GM19395 (cell line): ENCODE measurements around the gene OTOP1.
"Not testable (repeated sequence)": the region's sequence is repeated elsewhere in the genome, so short reads cannot be mapped to it uniquely, and the experiment has no call there.

Experiments used
- ATAC-seq: cut with Tn5 transposase; IDR thresholded peaks from one replicate; pipeline ENCODE4 v1.9.1; 2021; ENCODE audit warnings: mild to moderate bottlenecking, moderate library complexity; ENCODE audit not compliant: unreplicated experiment

OTOP1 gene, protein sequence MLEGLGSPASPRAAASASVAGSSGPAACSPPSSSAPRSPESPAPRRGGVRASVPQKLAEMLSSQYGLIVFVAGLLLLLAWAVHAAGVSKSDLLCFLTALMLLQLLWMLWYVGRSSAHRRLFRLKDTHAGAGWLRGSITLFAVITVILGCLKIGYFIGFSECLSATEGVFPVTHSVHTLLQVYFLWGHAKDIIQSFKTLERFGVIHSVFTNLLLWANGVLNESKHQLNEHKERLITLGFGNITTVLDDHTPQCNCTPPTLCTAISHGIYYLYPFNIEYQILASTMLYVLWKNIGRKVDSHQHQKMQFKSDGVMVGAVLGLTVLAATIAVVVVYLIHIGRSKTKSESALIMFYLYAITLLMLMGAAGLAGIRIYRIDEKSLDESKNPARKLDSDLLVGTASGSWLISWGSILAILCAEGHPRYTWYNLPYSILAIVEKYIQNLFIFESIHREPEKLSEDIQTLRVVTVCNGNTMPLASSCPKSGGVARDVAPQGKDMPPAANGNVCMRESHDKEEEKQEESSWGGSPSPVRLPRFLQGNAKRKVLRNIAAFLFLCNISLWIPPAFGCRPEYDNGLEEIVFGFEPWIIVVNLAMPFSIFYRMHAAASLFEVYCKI

DNA sequence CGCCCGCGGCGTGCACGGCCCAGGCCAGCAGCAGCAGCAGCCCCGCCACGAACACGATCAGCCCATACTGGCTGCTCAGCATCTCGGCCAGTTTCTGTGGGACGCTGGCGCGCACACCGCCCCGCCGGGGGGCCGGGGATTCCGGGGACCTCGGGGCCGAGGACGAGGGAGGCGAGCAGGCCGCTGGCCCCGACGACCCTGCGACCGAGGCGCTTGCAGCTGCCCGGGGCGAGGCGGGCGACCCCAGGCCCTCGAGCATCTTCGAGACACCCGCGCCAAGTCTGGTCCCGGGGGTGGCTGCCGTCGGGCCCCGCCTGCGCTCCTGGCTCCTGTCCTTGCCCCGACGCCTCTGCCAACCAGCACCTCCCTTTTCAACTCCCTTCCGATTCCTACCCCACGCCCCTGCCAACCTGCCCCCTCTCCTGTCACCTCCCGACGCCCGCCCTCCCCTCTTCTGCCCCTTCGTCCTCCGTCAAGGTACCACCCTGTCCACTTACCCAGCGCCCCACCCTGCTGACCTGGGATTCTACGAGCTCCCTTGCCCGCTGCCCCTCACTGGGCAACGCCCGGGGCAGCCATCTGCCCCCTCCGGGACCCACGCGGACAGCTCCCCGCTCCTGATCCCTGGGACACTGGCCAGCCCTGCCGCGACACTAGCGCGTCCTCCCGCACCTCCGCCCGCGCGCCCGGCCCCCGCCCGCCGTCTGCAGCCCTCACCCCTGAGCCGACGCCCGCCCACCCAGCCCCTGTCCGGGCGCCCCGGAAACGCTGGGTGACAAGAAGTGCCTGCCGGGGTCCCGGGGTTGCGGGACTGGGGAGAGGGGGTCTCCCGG lies at the start of gene OTOP1:
Gene OTOP1 (minus strand): TSS at position 324 of the 833 bp plus-strand sequence. CDS start 65 bp downstream, at position 259.
- no peak for ATAC-seq

DNA sequence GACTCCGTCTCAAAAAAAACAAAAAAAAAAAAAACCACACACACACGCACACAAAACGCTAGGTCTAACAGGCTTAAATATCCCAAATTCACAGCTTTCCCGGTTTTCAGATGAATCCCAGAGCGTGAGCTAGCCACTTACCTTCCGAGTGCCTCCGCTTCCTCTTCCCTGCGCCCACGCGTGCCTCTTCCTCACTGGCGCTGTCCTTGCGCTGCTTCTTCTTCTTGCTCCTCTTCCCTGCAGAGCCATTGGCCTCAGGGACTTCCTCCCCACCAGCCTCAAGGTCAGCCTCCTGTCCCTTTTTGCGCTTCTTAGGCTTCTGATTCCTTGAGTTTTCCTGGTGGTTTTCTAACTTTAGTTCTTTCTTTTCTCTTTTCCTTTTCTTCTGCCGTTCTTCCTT lies 47.5 kb upstream of the OTOP1 start:
- ATAC-seq, result no peak

DNA sequence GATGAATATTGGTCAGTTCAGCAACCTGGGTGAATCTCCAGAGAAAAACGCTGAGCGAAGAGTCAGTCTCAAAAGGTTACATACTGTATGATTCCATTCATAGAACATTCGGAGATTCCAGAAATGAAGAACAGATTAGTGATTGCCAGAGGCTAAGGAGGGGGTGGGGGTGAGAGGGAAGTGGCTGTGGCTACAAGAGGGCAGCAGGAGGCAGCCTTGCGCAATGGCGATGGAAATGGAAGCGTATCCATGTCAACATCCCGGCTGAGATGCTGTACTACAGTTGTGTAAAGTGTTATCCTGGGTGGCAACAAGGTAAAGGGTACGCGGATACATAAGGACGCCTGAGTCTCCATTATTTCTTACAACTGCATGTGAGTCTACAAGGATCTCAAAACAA lies 45.2 kb upstream of the OTOP1 start:
- ATAC-seq, result no peak

DNA sequence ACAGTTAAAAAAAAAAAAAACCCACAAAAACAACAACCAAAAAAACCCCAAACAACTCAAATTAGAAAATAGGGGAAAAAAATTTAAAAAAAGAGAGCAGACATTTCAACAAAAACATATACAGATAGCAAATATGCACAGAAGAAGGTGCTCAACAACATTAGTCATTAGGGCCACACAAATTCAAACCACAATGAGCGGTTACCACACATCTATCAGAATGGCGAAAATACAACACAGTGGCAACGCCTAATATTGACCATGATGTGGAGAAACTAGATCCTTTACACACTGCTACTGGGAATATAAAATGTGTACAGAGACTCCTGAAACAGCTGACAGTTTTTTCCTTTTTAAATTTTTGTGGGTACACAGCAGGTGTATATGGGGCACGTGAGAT lies 43.8 kb upstream of the OTOP1 start:
- ATAC-seq, result no peak

DNA sequence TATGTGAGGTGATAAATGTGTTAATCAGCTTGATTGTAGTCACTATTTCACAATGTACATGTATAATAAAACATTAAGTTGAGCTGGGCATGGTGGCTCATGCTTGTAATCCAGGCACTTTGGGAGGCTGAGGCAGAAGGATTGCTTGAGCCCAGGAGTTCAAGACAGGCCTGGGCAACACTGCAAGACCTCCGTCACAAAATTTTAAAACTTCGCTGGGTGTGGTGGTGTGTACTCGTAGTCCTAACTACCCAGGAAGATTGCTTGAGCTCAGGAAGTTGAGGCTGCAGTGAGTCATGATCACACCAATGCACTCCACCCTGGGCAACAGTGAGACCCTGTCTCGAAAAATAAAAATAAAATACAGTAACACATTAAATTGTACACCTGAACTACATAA lies 43.1 kb upstream of the OTOP1 start:
- no peak for ATAC-seq

DNA sequence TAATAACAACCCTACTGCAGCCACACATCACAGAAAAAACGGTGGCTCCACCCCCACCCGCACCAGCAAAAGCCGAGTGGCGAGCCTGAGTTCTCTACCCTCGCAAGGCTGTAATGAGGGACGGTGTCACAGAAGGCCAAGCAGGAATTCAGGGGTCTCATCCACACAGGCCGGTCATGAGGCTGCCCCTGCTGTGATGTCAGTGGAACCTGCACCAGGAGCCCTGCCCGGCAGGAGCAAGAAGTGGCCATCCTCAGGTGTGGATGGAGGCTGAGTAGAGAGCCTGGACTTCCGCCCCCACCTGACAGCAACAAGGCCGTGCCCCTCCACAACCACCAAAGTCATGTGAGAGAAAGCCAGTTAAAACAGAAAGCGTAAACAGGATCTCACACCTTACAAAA lies 42.6 kb upstream of the OTOP1 start:
- no peak for ATAC-seq

DNA sequence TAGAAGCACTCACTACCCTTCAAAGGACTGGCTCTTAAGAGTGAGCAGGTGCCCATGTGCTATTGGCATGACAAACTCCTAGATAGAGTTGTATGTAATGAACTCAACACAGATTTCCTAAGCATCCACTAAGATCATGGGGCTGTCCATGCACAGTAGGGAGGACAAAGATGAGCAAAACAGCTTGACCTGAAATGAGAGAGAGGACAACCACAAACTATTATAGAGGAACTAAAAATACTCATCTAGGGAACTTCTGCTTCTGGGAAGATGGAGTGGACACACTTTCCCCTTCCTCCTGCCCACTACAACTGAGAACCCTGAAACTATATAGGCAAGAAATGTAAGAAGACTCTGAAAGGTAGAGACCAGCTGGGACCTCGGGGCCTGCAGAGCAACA lies 42.0 kb upstream of the OTOP1 start:
- no peak for ATAC-seq

DNA sequence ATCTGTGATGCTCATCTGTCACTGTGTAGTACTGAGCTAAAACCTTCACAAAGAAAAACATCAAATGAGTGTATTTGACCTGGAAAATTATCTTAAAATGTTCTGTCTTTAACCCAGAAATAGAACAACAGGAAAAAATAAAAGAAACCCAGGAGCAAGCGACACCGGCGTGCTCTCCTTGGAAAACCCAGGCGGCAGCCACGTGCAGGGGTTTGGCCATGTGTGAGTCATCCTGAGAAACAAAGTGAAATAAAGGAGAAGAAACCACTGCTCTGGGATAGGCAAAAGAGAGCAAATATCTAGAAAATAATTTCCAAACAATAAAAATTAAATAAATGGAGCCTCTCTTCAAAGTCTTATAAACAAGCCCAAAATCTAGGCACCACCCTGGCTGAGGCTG lies 41.3 kb upstream of the OTOP1 start:
- no peak for ATAC-seq

DNA sequence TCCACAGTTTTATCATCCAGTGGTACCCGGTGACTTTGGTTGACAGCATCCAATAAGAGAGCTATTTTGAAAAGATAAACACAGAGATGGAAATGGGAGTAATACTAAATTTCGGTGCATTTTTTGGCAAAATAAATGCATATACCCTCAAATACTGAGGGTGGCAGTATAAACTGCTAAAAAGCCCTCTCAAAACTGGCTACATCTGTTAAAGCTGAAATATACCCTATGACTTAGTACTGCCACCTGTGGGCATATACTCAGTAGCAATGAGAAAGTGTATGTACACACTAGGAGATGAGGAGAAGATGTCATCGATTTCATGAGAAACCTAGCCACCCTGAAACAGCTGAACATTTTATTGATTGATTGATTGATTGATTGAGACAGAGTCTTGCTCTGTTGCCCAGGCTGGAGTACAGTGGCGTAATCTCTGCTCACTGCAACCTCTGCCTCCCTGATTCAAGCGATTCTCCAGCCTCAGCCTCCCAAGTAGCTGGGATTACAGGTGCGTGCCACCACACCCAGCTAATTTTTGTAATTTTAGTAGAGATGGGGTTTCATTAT lies 33.5 kb upstream of the OTOP1 start:
- ATAC-seq, result peak; percentile 67

DNA sequence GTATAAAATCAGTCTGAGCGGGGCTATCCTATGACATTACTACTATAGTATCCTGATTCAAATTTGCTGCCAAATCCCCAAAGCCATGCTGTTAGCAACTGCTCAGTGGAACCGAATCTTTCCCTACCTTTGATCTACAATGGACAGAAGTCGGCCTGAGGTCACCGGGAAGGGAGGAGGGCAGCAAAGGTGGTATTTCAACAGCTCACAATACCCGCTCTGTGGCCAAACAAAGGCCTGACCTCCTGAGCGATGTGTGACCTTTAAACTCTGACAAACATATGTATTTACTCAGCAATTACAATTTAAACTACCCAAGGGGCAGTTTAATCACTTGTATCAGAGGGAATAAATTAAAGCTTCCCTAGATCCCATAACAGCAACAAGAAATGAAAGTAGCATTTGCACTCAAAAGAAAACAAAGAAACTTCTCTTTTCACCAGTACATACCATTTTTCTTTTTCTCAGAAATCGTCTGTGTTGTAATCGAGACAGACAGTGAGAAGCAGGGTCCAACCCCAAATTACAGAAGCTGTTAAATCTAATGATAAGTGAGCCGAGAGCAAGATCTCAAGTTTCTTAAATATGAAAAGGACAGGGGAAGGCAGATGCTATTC lies 32.9 kb upstream of the OTOP1 start:
- no peak for ATAC-seq

DNA sequence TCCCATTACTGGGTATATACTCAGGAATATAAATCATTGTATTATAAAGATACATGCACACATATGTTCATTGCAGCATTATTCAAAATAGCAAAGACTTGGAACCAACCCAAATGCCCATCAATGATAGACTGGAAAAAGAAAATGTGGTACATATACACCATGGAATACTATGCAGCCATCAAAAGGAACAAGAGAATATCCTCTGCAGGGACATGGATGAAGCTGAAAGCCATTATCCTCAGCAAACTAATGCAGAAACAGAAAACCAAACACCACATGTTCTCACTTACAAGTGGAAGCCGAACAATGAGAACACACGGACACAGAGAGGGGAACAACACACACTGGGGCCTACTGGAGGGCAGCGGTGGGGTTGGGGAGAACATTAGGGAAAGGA lies 31.0 kb upstream of the OTOP1 start:
- ATAC-seq, result not testable (repeated sequence)

DNA sequence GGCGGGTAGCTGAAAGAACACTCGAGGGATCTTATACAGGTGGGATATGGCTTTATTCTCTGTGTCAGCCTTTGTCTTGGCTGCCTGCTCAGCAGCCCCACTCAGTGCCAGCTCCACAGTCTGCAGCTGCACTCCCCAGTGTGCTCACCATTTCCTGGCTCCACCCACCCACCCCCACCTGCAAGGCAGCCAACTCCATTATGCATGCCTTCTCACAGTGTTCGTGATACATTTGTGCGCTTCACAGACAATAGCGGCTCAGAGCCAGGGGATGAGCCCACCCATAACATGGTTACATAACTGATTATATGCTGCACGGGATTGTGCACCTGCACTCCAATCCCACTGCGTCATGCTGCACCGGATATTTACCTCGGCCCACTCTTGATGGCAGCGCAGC lies 30.1 kb upstream of the OTOP1 start:
- no peak for ATAC-seq

DNA sequence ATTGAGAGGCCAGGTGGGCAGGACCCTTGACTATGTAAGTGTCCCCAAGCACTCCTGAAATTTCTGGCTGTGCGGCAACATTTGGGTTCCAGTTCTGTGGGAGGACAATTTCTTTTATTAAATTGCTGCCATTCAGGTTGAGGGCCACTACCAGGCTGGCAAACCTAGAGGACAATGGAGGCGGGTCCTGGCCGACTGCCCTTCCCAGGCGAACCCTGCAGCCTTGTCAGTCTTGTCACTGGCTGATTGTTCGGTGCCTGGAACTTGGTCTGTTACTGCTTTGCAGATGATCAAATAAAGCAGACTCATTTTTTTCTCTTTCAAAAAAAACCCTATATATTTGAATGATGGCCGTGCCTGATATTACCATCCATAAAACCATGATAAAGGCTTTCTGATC lies 27.9 kb upstream of the OTOP1 start:
- no peak for ATAC-seq

DNA sequence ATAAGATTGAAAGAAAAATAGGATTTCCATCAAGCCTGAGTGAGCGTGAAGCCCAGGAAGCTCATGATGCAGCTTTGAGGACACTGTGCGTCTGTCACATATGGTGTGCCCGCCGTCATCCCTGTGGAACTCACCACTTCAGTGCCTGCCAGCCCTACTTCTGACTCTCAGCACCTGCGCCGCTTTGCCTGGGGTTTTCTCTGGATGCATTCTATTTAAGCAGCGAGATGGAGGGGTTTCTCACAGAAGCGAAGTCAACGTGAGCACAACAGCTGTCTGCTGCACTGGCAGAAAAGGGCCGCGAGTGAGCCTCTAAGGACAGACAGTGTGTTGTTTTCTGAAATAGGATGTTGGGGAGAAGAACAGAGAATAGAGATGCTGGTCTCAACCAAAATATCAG lies 27.5 kb upstream of the OTOP1 start:
- no peak for ATAC-seq

DNA sequence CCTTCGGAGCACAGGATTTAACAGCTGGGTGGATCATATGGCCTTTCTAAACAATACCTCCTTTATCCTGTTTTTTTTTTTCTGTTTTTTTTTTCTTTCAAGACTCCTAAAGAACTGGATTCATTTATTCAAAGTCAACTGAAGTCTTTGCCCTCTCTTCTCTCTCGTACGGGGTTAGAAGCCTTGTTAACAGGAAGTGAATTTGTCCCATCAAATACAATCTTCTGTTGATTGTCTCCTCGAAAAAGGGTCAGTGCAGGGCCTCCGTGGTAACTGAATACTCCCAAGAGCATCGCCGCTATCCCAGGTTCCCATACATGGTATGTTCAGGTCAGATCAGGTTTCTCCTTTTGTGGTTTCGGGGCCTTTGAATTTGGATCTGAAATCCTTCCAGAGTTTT lies 23.1 kb upstream of the OTOP1 start:
- no peak for ATAC-seq

DNA sequence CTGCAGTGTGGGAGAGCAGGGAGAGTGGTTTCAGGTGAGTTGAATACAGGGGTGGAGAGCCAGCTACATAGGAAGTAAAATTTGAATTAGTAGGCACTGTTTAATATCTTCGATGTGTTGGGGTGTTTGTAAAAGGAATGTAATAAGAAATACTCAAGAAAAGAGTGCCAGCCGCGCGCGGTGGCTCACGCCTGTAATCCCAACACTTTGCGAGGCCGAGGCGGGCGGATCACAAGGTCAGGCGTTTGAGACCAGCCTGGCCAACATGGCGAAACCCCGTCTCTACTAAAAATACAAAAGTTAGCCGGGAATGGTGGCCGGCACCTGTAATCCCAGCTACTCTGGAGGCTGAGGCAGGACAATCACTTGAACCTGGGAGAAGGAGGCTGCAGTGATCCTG lies 22.6 kb upstream of the OTOP1 start:
- ATAC-seq, result not testable (repeated sequence)

DNA sequence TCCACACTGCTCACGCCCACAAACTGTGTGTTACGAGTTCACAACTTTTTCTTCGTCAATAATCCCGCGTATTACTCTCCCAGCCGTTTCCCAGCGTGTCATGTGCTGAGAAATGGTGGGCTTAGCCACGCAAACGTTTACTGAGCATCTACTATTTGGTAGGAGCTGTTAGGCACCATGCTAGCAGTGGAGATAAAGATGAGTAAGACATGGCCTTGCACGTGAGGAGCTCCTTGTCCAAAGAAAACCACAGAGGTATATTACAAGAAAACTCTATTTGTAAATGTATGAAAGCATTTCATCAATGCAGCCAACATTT lies 22.1 kb upstream of the OTOP1 start:
- ATAC-seq, result no peak

DNA sequence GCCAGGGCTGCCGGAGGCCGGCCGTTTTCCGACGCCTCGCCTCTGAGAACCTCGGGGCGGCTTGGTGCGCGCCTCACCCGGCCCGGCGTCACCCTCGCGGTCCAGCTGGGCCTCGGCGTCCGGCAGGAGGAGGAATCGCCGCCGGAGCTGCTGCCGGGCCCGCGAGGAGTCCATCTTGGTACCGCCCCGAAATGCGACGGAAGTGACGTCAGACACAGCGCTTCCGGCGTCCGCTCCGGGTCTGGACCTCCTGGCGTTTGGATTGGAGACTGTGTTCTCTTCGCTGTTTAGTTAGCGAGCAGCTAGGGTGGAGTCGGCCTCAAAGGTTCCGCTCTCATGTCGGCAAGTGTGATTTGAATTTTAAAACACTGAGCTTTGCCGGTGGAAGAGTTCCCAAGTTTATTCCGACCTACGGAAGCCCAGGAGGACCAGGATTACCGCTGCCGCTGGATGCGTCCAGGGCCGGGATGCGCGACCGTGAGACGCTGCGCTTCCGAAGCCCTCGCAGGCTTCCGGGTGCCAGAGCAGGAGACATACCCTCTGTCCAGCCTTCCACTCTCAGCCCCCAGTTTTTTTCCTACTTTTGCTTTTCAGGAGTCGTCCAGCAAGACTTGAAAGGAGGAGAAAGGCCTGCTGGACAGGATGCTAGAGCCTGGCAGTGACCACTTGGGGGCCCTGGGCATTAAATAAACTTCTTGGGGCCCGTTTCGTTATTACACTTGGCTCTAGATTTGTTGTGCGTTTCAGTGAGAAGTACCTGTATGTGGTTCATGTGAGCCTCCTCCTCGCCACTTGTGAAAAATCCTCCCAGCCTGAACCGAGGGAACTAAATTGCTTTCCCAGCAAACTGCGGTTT lies 21.5 kb upstream of the OTOP1 start, which contains the start of gene TMEM128:
Gene TMEM128 (minus strand): TSS at position 195 of the 856 bp plus-strand sequence. CDS start 21 bp downstream, at position 174.
- ATAC-seq, result peak; percentile 96

DNA sequence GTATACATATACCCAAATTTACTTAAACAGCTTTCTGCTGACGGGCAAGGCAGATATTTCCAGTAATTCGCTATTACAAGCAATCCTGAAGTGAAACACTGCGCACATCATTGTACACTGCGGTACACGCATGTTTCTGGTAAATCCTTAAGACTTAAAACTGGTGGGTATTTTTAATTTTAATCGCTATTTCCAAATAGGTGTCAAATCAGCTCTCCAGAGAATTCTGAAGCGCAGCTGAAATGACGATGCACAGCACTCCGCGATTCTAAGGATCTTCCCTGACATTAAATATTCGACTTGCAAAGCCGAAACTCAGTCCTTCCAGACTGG lies 20.9 kb upstream of the OTOP1 start:
- peak; percentile 40 for ATAC-seq

DNA sequence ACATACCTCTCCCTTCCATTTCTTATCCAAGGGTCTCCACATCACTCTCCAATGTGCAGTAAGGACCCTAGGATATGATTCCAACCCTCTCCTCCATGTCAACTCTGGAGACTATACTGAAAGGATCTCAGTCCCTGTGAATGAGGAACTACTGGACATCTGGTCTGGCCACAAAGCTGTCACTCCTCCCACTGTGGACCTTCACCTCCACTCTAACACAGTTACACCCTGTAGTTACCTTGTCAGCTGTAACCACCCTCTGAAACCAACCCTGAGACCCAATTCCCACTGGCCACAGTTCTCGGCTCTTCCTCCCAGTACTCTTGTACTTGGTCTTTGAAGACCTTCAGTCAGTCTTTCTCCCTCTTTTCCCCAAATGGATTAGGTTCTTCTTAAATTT lies 18.4 kb upstream of the OTOP1 start:
- ATAC-seq, result no peak
